ENCODE measurements around the gene TRAPPC10.

The TRAPPC10 gene

DNA sequence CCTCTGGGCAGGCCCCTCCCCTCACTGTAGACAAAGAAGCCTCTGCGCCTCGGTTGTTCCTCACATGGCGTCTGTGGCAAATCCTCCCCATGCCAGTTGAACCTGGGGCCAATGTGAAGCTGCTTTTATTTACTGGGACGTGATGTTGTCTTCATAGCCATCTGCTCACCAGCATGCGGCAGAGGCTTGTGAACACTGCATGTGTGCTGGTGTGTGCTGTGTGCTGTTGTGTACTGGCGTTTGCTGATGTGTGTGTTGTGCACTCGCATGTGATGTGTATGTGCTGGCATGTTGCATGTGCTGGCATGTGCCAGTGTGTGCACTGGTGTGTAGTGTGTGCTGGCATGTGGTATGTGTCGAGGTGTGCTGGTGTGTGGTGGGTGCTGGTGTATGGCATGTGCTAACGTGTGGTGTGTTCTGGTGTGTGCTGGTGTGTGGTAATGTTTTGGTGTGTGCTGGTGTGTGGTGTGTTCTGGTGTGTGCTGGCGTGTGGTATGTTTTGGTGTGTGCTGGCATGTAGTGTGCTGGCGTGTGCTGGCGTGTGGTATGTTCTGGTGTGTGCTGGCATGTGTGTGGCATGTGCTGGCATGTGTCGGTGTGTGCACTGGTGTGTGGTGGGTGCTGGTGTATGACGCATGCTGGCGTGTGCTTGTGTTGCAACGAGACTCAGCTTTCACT is 37.2 kb upstream of the TRAPPC10 start:
- Histone ChIP-seq H3K27ac (no peak overlapping the region), H3K9ac (no peak overlapping the region), H3K36me3 (ENCODE audit: control insufficient read depth, insufficient read depth, low read length) (no peaks in the 10 kb centered on the region), H3K4me2 (ENCODE audit: low read length) (no peak overlapping the region), H3K79me2 (no peaks in the 10 kb centered on the region), H3K4me3 (ENCODE audit: low read depth, low read length) (no peak overlapping the region), H3K27me3 (ENCODE audit: control insufficient read depth, insufficient read depth, low read length) (no peaks in the 10 kb centered on the region), H3K9me3 (ENCODE audit: control insufficient read depth, low read length) (no peaks in the 10 kb centered on the region), H3K4me1 (no peaks in the 10 kb centered on the region), H2AFZ (no peak overlapping the region)
- TF ChIP-seq, protein P1, sequence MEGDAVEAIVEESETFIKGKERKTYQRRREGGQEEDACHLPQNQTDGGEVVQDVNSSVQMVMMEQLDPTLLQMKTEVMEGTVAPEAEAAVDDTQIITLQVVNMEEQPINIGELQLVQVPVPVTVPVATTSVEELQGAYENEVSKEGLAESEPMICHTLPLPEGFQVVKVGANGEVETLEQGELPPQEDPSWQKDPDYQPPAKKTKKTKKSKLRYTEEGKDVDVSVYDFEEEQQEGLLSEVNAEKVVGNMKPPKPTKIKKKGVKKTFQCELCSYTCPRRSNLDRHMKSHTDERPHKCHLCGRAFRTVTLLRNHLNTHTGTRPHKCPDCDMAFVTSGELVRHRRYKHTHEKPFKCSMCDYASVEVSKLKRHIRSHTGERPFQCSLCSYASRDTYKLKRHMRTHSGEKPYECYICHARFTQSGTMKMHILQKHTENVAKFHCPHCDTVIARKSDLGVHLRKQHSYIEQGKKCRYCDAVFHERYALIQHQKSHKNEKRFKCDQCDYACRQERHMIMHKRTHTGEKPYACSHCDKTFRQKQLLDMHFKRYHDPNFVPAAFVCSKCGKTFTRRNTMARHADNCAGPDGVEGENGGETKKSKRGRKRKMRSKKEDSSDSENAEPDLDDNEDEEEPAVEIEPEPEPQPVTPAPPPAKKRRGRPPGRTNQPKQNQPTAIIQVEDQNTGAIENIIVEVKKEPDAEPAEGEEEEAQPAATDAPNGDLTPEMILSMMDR (IDR thresholded peaks at IDR 0.05), result no peak

DNA sequence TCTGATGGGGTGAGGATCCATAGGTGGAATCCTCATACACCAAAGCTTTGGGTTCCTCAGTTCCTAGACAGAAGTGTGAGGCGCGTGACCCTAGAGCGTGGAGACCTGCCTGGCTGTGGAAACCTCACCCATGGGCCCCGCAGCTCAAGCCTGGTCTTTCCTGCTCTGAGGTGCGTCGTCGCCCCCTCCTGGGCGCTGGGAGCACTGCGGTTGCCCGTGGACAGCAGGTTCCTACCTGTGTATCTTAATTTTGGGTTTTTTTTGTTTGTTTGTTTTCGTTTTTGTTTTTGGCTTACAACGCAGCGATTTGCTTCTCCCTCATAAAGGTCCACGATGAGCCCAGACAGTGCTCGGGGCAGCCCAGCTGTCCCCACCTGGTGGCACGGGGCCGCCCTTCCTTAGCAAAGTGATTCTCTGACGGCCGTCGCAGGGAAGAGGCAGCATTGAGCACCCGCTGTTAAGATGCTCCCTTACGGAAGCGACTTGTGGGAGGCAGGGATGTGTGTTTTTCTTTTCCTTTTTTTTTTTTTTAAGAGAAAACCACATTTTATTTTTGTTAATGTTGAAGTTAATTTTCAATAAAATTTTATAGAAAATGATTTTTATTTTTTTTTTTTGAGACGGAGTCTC is 36.5 kb upstream of the TRAPPC10 start:
- no peaks in the 10 kb centered on the region for H3K9me3 ChIP-seq (ENCODE audit: control insufficient read depth, low read length)
- H3K36me3 ChIP-seq (ENCODE audit: control insufficient read depth, insufficient read depth, low read length), result no peaks in the 10 kb centered on the region
- no peaks in the 10 kb centered on the region for H3K4me1 ChIP-seq
- H3K27ac ChIP-seq, result no peak overlapping the region
- TF ChIP-seq, protein P1 (IDR thresholded peaks at IDR 0.05), result peak; percentile 84
- H3K79me2 ChIP-seq, result no peaks in the 10 kb centered on the region
- no peak overlapping the region for H2AFZ ChIP-seq
- H3K4me2 ChIP-seq (ENCODE audit: low read length), result no peak overlapping the region
- H3K9ac ChIP-seq, result no peak overlapping the region
- no peak overlapping the region for H3K4me3 ChIP-seq (ENCODE audit: low read depth, low read length)
- H3K27me3 ChIP-seq (ENCODE audit: control insufficient read depth, insufficient read depth, low read length), result no peaks in the 10 kb centered on the region

DNA sequence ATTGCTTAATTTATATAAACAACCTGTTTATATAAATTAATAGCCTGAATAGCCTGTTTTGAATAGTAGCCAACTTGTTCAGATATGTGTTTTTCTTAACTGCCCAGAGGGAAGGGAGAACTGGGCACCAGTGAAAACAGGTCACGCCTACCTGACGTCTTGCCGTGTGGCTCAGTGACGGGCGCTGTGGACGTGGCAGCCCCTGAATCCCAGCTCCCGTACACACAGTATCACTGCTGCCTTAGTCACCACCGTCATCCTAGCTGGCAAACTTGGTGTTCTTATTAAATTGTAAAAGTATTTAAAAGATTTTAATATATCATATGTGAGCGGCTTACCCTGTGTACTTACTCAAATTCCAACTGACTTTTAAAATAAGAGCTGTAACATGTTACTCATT is 35.4 kb upstream of the TRAPPC10 start:
- H3K4me3 ChIP-seq (ENCODE audit: low read depth, low read length), result no peak overlapping the region
- TF ChIP-seq, protein P1 (IDR thresholded peaks at IDR 0.05), result no peak
- no peaks in the 10 kb centered on the region for H3K9me3 ChIP-seq (ENCODE audit: control insufficient read depth, low read length)
- no peaks in the 10 kb centered on the region for H3K36me3 ChIP-seq (ENCODE audit: control insufficient read depth, insufficient read depth, low read length)
- no peak overlapping the region for H2AFZ ChIP-seq
- H3K27me3 ChIP-seq (ENCODE audit: control insufficient read depth, insufficient read depth, low read length), result no peaks in the 10 kb centered on the region
- H3K9ac ChIP-seq, result no peak overlapping the region
- no peak overlapping the region for H3K4me2 ChIP-seq (ENCODE audit: low read length)
- no peaks in the 10 kb centered on the region for H3K4me1 ChIP-seq
- H3K27ac ChIP-seq, result no peak overlapping the region
- H3K79me2 ChIP-seq, result no peaks in the 10 kb centered on the region

DNA sequence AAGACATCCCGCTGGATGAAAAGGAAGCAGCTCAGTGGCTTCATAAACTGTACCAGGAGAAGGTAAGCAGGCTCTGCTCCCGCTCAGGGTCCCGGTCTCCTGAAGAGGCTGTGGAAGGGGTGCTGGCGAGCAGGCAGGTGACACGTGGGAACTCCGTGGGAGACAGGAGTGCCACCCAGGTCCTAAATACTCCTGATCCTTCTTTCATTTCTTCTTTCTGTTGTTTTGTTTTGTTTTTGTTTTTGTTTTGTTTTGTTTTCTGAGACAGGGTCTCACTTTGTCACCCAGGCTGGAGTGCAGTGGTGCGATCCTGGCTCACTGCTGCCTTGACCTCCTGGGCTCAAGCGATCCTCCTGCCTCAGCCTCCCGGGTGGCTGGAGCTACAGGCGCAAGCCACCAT is 34.0 kb upstream of the TRAPPC10 start:
- TF ChIP-seq, protein P1 (IDR thresholded peaks at IDR 0.05), result no peak
- no peaks in the 10 kb centered on the region for H3K36me3 ChIP-seq (ENCODE audit: control insufficient read depth, insufficient read depth, low read length)
- H3K27ac ChIP-seq, result no peak overlapping the region

DNA sequence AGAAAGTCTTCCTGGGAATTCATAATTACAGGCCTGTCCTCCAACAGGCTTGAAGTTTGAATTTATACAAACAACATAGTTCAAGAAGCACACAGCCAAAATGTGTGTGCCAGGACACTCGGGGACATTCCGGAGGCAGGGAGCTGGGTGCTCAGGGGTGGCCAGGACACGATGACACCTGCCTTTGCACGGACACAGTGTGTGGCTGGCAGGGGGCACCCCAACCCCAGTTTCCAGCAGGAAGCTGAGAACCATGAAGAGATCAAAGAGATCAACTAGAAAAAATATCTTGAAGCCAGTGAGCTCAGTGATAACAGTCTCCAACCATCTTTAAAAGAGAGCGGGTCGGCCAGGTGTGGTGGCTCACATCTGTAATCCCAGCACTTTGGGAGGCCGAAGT is 32.5 kb upstream of the TRAPPC10 start:
- Histone ChIP-seq H3K27ac (no peak overlapping the region), H3K36me3 (ENCODE audit: control insufficient read depth, insufficient read depth, low read length) (no peaks in the 10 kb centered on the region)

More for the DNA sequence above, 34.0 kb upstream of the TRAPPC10 start:
- Histone ChIP-seq H3K27me3 (ENCODE audit: control insufficient read depth, insufficient read depth, low read length) (no peaks in the 10 kb centered on the region), H3K4me3 (ENCODE audit: low read depth, low read length) (no peak overlapping the region), H3K79me2 (no peaks in the 10 kb centered on the region), H3K4me1 (no peaks in the 10 kb centered on the region), H2AFZ (no peak overlapping the region), H3K9me3 (ENCODE audit: control insufficient read depth, low read length) (no peaks in the 10 kb centered on the region), H3K9ac (no peak overlapping the region), H3K4me2 (ENCODE audit: low read length) (no peak overlapping the region)

More for the DNA sequence above, 32.5 kb upstream of the TRAPPC10 start:
- H3K4me3 ChIP-seq (ENCODE audit: low read depth, low read length), result no peak overlapping the region
- no peaks in the 10 kb centered on the region for H3K9me3 ChIP-seq (ENCODE audit: control insufficient read depth, low read length)
- H3K9ac ChIP-seq, result no peak overlapping the region
- no peaks in the 10 kb centered on the region for H3K4me1 ChIP-seq
- H3K79me2 ChIP-seq, result no peaks in the 10 kb centered on the region
- TF ChIP-seq, protein P1 (IDR thresholded peaks at IDR 0.05), result no peak
- H2AFZ ChIP-seq, result no peak overlapping the region
- H3K27me3 ChIP-seq (ENCODE audit: control insufficient read depth, insufficient read depth, low read length), result no peaks in the 10 kb centered on the region
- no peak overlapping the region for H3K4me2 ChIP-seq (ENCODE audit: low read length)
